RWPE2 (cell line): ENCODE data around the gene HPSE.

Experiments
- ATAC-seq: fragments of 200-7000 bp; cut with Tn5 transposase; 3 replicates; pipeline ENCODE4 v1.9.1; 2021; ENCODE audit warnings: low read depth
- DNase-seq: peaks from one replicate; pipeline ENCODE4 v3.0.0-alpha.2; 2020; ENCODE audit warnings: low spot score
- H3K27ac ChIP-seq: fragments of 450-650 bp; 2 replicates; pipeline ENCODE4 v1.5.1; 2017; ENCODE audit warnings: mild to moderate bottlenecking; ENCODE audit not compliant: poor library complexity, severe bottlenecking
- H3K27me3 ChIP-seq: fragments of 250-450 bp; sonication (Bioruptor Pico); 2 replicates; pipeline ENCODE4 v1.5.1; 2021; ENCODE audit warnings: mild to moderate bottlenecking, moderate library complexity; ENCODE audit not compliant: insufficient read depth, poor library complexity, severe bottlenecking
- H3K36me3 ChIP-seq: fragments of 250-450 bp; sonication (Bioruptor Pico); 2 replicates; pipeline ENCODE4 v1.5.1; 2020; ENCODE audit warnings: low read depth, mild to moderate bottlenecking, moderate library complexity
- H3K4me1 ChIP-seq: fragments of 250-450 bp; sonication (Bioruptor Pico); 2 replicates; pipeline ENCODE4 v1.5.1; 2021; ENCODE audit warnings: mild to moderate bottlenecking, moderate library complexity; ENCODE audit not compliant: insufficient read depth, poor library complexity, severe bottlenecking
- H3K4me3 ChIP-seq: fragments of 250-450 bp; sonication (Bioruptor Pico); 2 replicates; pipeline ENCODE4 v1.5.1; 2021; ENCODE audit warnings: mild to moderate bottlenecking, moderate library complexity; ENCODE audit not compliant: severe bottlenecking
- H3K9me3 ChIP-seq: fragments of 250-450 bp; sonication (Bioruptor Pico); 2 replicates; pipeline ENCODE4 v1.5.1; 2021; ENCODE audit warnings: mild to moderate bottlenecking, moderate library complexity; ENCODE audit not compliant: severe bottlenecking
- CTCF ChIP-seq: fragments of 450-650 bp; IDR thresholded peaks from one replicate; pipeline ENCODE4 v1.5.1; 2017; ENCODE audit warnings: mild to moderate bottlenecking, moderate library complexity; ENCODE audit not compliant: poor library complexity, severe bottlenecking

HPSE gene

DNA sequence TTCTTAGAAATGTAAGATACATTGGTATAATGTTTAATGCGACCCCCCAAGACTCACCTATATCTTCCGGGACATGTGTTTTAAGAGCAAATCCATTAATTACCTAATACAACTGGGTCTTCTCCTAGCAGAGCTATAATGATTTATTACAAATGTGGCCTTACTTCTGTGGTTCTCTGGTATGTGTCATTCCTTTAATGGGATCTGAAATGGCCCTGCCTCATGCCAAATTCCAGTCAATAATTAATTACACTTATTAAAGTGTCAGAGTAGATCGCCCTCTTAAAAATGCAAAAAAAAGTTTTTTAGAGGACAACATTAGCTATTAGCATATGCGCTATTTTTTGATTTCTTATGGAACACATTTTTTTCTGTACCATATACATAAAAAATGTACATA is 17.0 kb downstream of the HPSE start:
- Histone ChIP-seq H3K27ac (peak overlapping the region; percentile 44), H3K27me3 (no peaks in the 10 kb centered on the region), H3K4me3 (no peak overlapping the region), H3K4me1 (peaks cover 11% of the 10 kb centered on the region), H3K9me3 (no peaks in the 10 kb centered on the region), H3K36me3 (no peaks in the 10 kb centered on the region; the same call in 1 of the 2 replicates)
- no peak for ATAC-seq
- TF ChIP-seq CTCF: no peak
- no peak for DNase-seq

DNA sequence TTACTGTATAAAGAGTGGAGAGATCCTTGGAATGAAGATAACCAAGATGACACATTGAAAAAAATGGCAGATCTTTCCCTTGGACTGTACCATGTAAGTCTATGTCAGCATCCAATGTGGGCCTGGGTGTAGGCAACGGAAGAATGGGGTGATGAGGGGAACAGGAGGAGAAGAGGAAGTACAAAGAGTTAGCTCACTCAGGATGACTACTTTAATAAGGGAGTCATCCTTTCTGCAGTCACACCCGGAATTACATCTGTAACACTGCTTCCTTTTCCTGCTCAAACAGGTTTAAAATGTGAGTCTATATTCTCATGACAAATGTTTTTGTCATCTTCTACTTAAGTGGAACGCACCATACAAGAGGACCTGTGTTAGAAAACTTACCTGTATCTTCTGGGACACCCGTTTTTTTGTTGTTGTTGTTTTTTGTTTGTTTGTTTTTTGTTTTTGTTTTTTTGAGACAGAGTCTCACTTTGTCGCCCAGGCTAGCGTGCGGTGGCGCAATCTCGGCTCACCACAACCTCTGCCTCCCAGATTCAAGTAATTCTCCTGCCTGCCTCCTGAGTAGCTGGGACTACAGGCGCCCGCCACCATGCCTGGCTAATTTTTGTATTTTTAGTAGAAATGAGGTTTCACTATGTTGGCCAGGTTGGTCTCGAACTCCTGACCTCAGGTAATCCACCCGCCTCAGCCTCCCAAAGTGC is 18.0 kb downstream of the HPSE start:
- Histone ChIP-seq H3K36me3 (no peaks in the 10 kb centered on the region; the same call in 1 of the 2 replicates), H3K27ac (peak overlapping the region; percentile 44), H3K4me1 (peaks cover 11% of the 10 kb centered on the region), H3K27me3 (no peaks in the 10 kb centered on the region), H3K4me3 (no peak overlapping the region), H3K9me3 (no peaks in the 10 kb centered on the region)
- TF ChIP-seq CTCF: no peak
- ATAC-seq (peak; percentile 93), DNase-seq (no peak)

- Histone ChIP-seq H3K36me3 (no peaks in the 10 kb centered on the region; the same call in 1 of the 2 replicates), H3K4me3 (no peak overlapping the region), H3K27ac (no peak overlapping the region), H3K27me3 (no peaks in the 10 kb centered on the region), H3K4me1 (peaks cover 11% of the 10 kb centered on the region), H3K9me3 (no peaks in the 10 kb centered on the region)
- no peak for TF ChIP-seq CTCF
- ATAC-seq (no peak), DNase-seq (no peak)
Observed at GRCh38 chr4:83315341-83315870, 19.2 kb downstream of the HPSE start.

DNA sequence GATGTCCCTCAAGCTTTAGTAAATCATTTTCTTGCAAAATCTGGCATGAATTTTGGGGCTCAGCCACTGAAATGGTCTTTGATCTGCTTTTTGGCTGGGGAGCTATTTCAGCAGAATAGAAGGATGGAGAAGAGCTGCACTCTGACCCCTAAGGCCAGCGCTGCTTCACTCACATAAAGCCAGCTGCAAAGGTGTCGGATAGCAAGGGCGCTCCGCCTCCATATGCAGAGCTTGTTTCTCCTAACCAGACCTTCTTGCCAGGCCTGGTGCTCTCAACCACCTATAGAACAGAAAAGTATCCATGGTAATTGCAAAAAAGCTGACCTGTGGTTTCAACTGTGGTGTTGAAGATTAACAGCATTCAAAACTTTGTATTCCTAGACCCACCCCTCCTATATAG is 26.0 kb downstream of the HPSE start:
- Histone ChIP-seq H3K36me3 (peaks cover 4% of the 10 kb centered on the region; the same call in 1 of the 2 replicates), H3K27ac (no peak overlapping the region), H3K4me3 (no peak overlapping the region), H3K27me3 (no peaks in the 10 kb centered on the region), H3K4me1 (no peaks in the 10 kb centered on the region), H3K9me3 (no peaks in the 10 kb centered on the region)
- TF ChIP-seq CTCF: no peak
- no peak for DNase-seq
- ATAC-seq: no peak

GRCh38 chr4:83307920-83308319 is 26.7 kb downstream of the HPSE start:
- no peaks in the 10 kb centered on the region for H3K9me3 ChIP-seq
- H3K4me3 ChIP-seq: no peak overlapping the region
- no peaks in the 10 kb centered on the region for H3K4me1 ChIP-seq
- no peaks in the 10 kb centered on the region for H3K27me3 ChIP-seq
- TF ChIP-seq CTCF: no peak
- no peak overlapping the region for H3K27ac ChIP-seq
- no peak for DNase-seq
- H3K36me3 ChIP-seq: peaks cover 4% of the 10 kb centered on the region; the same call in 1 of the 2 replicates
- no peak for ATAC-seq
